Thoracic aorta (tissue), 2 donors: ENCODE results near the gene PTPRS. TPM values are rescaled to one million over a fixed set of nuclear protein-coding genes. Genes with fewer than 3 reads are reported as not detected.

Experiments used
- ATAC-seq: fragments of 150-250 bp; one replicate; pipeline ENCODE4 v1.8.0; 2017; ENCODE audit warnings: low read depth; ENCODE audit not compliant: insufficient number of reproducible peaks, low FRiP score
- DNase-seq: peaks from one replicate; pipeline ENCODE4 v3.0.0-alpha.2; 2020; ENCODE audit warnings: low spot score
- H3K27ac ChIP-seq, 2 donors: fragments of 200-600 bp; sonication (generic); 1 replicate in 1 of 2; 2 replicates in 1 of 2; pipeline ENCODE4 v1.5.1; 2016; ENCODE audit warnings: mild to moderate bottlenecking in 2 of 2, moderate library complexity in 2 of 2
- H3K27me3 ChIP-seq: fragments of 200-600 bp; sonication (generic); replicated peaks from 2 replicates; pipeline ENCODE4 v1.6.0; 2016; ENCODE audit warnings: mild to moderate bottlenecking; ENCODE audit not compliant: insufficient read depth
- H3K36me3 ChIP-seq: fragments of 200-600 bp; sonication (generic); one replicate; pipeline ENCODE4 v1.5.1; 2016
- H3K4me1 ChIP-seq, 2 donors: fragments of 200-600 bp; sonication (generic); 1 replicate in 1 of 2; 2 replicates in 1 of 2; pipeline versions ENCODE4 v1.5.1 to v1.6.0; 2016; ENCODE audit warnings: low read depth in 2 of 2, mild to moderate bottlenecking in 1 of 2; ENCODE audit not compliant: control insufficient read depth in 1 of 2
- H3K4me3 ChIP-seq: fragments of 200-600 bp; sonication (generic); 2 replicates; pipeline ENCODE4 v1.5.1; 2016; ENCODE audit warnings: mild to moderate bottlenecking
- H3K9me3 ChIP-seq: fragments of 200-600 bp; sonication (generic); 2 replicates; pipeline ENCODE4 v1.5.1; 2016
- CTCF ChIP-seq: fragments of 200-600 bp; sonication (generic); IDR thresholded peaks from one replicate; pipeline ENCODE4 v1.5.1; 2019; ENCODE audit warnings: antibody characterized with exemption
- total RNA-seq, 2 donors: library from RNA; depleted of rRNA; stranded (reverse); fragments of >200 nt; gene quantifications; one replicate each; pipeline versions ENCODE4 v1.1.0 to v1.2.3, GENCODE V29; 2016

PTPRS gene
- total RNA-seq, 2 donors from 2014 or later = 272 to 356 TPM

GRCh38 chr19:5323475-5323811 is 17.2 kb downstream of the PTPRS start:
- no peak for TF ChIP-seq CTCF
- Histone ChIP-seq H3K27me3 (no peaks in the 10 kb centered on the region), H3K27ac (no peak overlapping the region), H3K4me1 (no peaks in the 10 kb centered on the region), H3K9me3 (peaks cover 5% of the 10 kb centered on the region), H3K36me3 (no peaks in the 10 kb centered on the region), H3K4me3 (no peak overlapping the region)
- no peak for DNase-seq
- ATAC-seq = no peak

GRCh38 chr19:5321851-5322681 is 18.5 kb downstream of the PTPRS start:
- no peak overlapping the region for H3K4me3 ChIP-seq

GRCh38 chr19:5321066-5321642 is 19.5 kb downstream of the PTPRS start:
- Histone ChIP-seq H3K4me1 (no peaks in the 10 kb centered on the region), H3K27me3 (no peaks in the 10 kb centered on the region), H3K36me3 (no peaks in the 10 kb centered on the region), H3K9me3 (peaks cover 5% of the 10 kb centered on the region), H3K27ac (no peak overlapping the region), H3K4me3 (no peak overlapping the region)
- DNase-seq (no peak), ATAC-seq (no peak)
- no peak for TF ChIP-seq CTCF

More at GRCh38 chr19:5321851-5322681, 18.5 kb downstream of the PTPRS start:
- peaks cover 5% of the 10 kb centered on the region for H3K9me3 ChIP-seq
- no peak for TF ChIP-seq CTCF
- H3K4me1 ChIP-seq = no peaks in the 10 kb centered on the region
- ATAC-seq (no peak), DNase-seq (no peak)
- H3K27me3 ChIP-seq = no peaks in the 10 kb centered on the region
- no peaks in the 10 kb centered on the region for H3K36me3 ChIP-seq
- H3K27ac ChIP-seq = no peak overlapping the region

- Histone ChIP-seq H3K27ac (no peak overlapping the region), H3K36me3 (no peaks in the 10 kb centered on the region), H3K4me3 (no peak overlapping the region), H3K9me3 (no peaks in the 10 kb centered on the region), H3K27me3 (no peaks in the 10 kb centered on the region), H3K4me1 (no peaks in the 10 kb centered on the region)
- ATAC-seq (no peak), DNase-seq (no peak)
- no peak for TF ChIP-seq CTCF
Observed at GRCh38 chr19:5319516-5319915, 21.1 kb downstream of the PTPRS start.

GRCh38 chr19:5318306-5318705 is 22.3 kb downstream of the PTPRS start:
- Histone ChIP-seq H3K36me3 (no peaks in the 10 kb centered on the region), H3K9me3 (no peaks in the 10 kb centered on the region), H3K27me3 (no peaks in the 10 kb centered on the region), H3K4me1 (no peaks in the 10 kb centered on the region), H3K4me3 (no peak overlapping the region), H3K27ac (no peak overlapping the region)
- TF ChIP-seq CTCF = no peak
- no peak for DNase-seq
- no peak for ATAC-seq
